ENCODE results near the gene BCL2L14.

DNA sequence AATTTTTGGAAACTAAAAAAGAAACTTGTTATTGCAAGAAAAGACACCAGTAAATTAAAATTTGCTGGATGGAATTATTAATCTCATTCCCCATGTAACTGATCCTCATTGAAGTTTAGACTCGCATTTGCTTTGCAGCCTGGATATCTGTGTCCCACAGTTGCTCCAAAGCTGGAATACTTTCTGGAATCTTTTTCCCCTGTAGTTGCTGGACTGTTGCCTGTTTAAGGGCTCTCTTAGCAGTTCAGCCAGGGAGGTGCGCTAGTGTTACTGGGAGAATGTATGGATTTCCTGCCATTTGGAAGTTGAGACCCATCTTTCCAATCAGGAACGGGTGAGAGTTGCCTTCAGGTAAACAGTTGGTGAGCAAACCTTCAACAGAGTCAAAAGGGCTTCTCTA, 20.3 kb downstream of the BCL2L14 start:
- TF ChIP-seq POLR2A (IDR thresholded peaks at IDR 0.05; ENCODE audit: low read length) (no peak), GATA1 (IDR thresholded peaks at IDR 0.05; ENCODE audit: low read depth, low read length) (no peak)
